ENCODE results near the gene ZFYVE27. TPM values are rescaled to one million over a fixed set of nuclear protein-coding genes. Genes with fewer than 3 reads are reported as not detected.

The ZFYVE27 gene
- total and polyA plus RNA-seq, 12 donors = 23.6 to 45.3 (median 33.2) TPM

- Histone ChIP-seq H3K4me3 (no peak overlapping the region), H3K9me3 (replicated peaks in 1 of 3) (no peaks in the 10 kb centered on the region), H3K4me1 (replicated peaks in 1 of 2) (peaks cover 0 to 7% of the 10 kb centered on the region in 2 donors), H3K27me3 (peaks cover 6% of the 10 kb centered on the region), H3K36me3 (replicated peaks in 1 of 2) (no peaks in the 10 kb centered on the region), H3K27ac (no peak overlapping the region)
- peak; percentile 54 to 85 (median 72) for DNase-seq
- intact Hi-C loops (cut with DNase I) = loop anchor here (2.0 to 10.0 kb wide), 3 partner anchors 75 to 243 kb away; partner anchors contain the start of gene CRTAC1 (in 1 of the 2)
- no peak for TF ChIP-seq POLR2A (IDR thresholded peaks at IDR 0.05)
- TF ChIP-seq CTCF (IDR thresholded peaks at IDR 0.05) = peak; percentile 76 to 90 (median 84)
- WGBS, 4 donors = 14 to 29% (median 23%) methylated on average over 9 to 13 of the region's 13 CpGs
These were observed 55.1 kb downstream of the ZFYVE27 start for GRCh38 chr10:97791824-97792721.

- H3K4me3 ChIP-seq = no peak overlapping the region
- TF ChIP-seq POLR2A (IDR thresholded peaks at IDR 0.05) (no peak), CTCF (IDR thresholded peaks at IDR 0.05) (no peak)
- no peaks in the 10 kb centered on the region for H3K4me1 ChIP-seq (replicated peaks in 1 of 2)
- 63 to 76% (median 70%) methylated on average over 4 of the region's 4 CpGs for WGBS, 4 donors
- H3K27ac ChIP-seq = no peak overlapping the region
- peaks cover 6% of the 10 kb centered on the region for H3K27me3 ChIP-seq
- intact Hi-C loops (cut with DNase I) = loop anchor here in 1 of 2 donors (10.0 kb wide), 1 partner anchor 239 kb away; the partner anchor contains the start of gene CRTAC1
- H3K9me3 ChIP-seq (replicated peaks in 1 of 3) = no peaks in the 10 kb centered on the region
- H3K36me3 ChIP-seq (replicated peaks in 1 of 2) = no peaks in the 10 kb centered on the region
- no peak for DNase-seq
These were observed 59.0 kb downstream of the ZFYVE27 start for GRCh38 chr10:97795886-97796285.

- Histone ChIP-seq H3K27ac (no peak overlapping the region), H3K36me3 (replicated peaks in 1 of 2) (no peaks in the 10 kb centered on the region), H3K4me3 (no peak overlapping the region), H3K4me1 (replicated peaks in 1 of 2) (no peaks in the 10 kb centered on the region), H3K9me3 (replicated peaks in 1 of 3) (no peaks in the 10 kb centered on the region), H3K27me3 (peaks cover 3% of the 10 kb centered on the region)
- intact Hi-C loops (cut with DNase I) = loop anchor here in 1 of 2 donors (10.0 kb wide), 1 partner anchor 238 kb away; the partner anchor contains the start of gene CRTAC1
- TF ChIP-seq CTCF (IDR thresholded peaks at IDR 0.05) (no peak), POLR2A (IDR thresholded peaks at IDR 0.05) (no peak)
- DNase-seq = no peak
- WGBS, 4 donors = 25 to 35% (median 34%) methylated on average over 3 of the region's 3 CpGs
These were observed 59.7 kb downstream of the ZFYVE27 start for GRCh38 chr10:97796651-97797050.

GRCh38 chr10:97798958-97799610 is 62.2 kb downstream of the ZFYVE27 start:
- no peak for DNase-seq
- Histone ChIP-seq H3K27ac (no peak overlapping the region), H3K27me3 (no peaks in the 10 kb centered on the region), H3K36me3 (replicated peaks in 1 of 2) (no peaks in the 10 kb centered on the region), H3K9me3 (replicated peaks in 1 of 3) (no peaks in the 10 kb centered on the region), H3K4me3 (no peak overlapping the region), H3K4me1 (replicated peaks in 1 of 2) (no peaks in the 10 kb centered on the region)
- TF ChIP-seq POLR2A (IDR thresholded peaks at IDR 0.05) = no peak
- TF ChIP-seq CTCF (IDR thresholded peaks at IDR 0.05) = no peak
- intact Hi-C loops (cut with DNase I) = loop anchor here in 1 of 2 donors (10.0 kb wide), 1 partner anchor 236 kb away; the partner anchor contains the start of gene CRTAC1
- 69 to 100% (median 95%) methylated on average over 1 of the region's 1 CpG for WGBS, 4 donors

Data from adrenal gland (tissue), 12 donors.